K562 (cell line): Measurements from ENCODE around the gene HOXD9. TPM values are rescaled to one million over a fixed set of nuclear protein-coding genes. Genes with fewer than 3 reads are reported as not detected.
A peak's percentile ranks its signal among the peaks of the same experiment; 100 is the strongest.

Experiments used
- ATAC-seq: fragments of 200-7000 bp; cut with Tn5 transposase; 3 replicates; pipeline ENCODE4 v1.9.1; 2020; ENCODE audit warnings: moderate library complexity
- BruUV-seq: library from RNA; stranded (reverse); fragments of 400-500 nt; replicated peaks from 2 replicates; lab custom pipeline; 2021; lab: Mats Ljungman, UMichigan
- CTCF ChIA-PET: fragments of 300-600 bp; formaldehyde crosslinking; extraction: SDS; loops from one replicate; lab custom pipeline; 2021; ENCODE audit warnings: low intra/inter-chr PET ratio; lab: Yijun Ruan, JAX
- POLR2A ChIA-PET: fragments of 300-600, 350-650 bp; sonication (Branson Sonifier 250); formaldehyde crosslinking; extraction: SDS; loops from one replicate; lab custom pipeline; 2021; ENCODE audit warnings: antibody characterized with exemption, inconsistent platforms; lab: Yijun Ruan, JAX
- DNase-seq, 4 experiments: peaks; one replicate each; pipeline versions ENCODE4 v3.0.0 to v3.0.0-alpha.2; 2011 to 2018; ENCODE audit warnings: low spot score in 3 of 4, mixed read lengths in 3 of 4; ENCODE audit errors: extremely low read depth in 1 of 4
- FAIRE-seq: peaks from 2 replicates; lab custom pipeline; 2011; peaks lifted over from hg19 to GRCh38; lab: Jason Lieb, UNC
- H2AFZ ChIP-seq: 2 replicates; pipeline ENCODE4 v1.6.0; 2011; ENCODE audit warnings: low read depth, low read length, control low read depth, inconsistent platforms
- H3K27ac ChIP-seq: fragments of 200-600 bp; 3 replicates; pipeline ENCODE4 v1.8.0; 2011; ENCODE audit warnings: low read depth, mild to moderate bottlenecking, control low read depth, inconsistent platforms, low read length, moderate library complexity, mixed read lengths; ENCODE audit errors: extremely low read depth
- H3K27me3 ChIP-seq, 2 experiments: fragments of 300-600 bp in 1 of 2; 2 replicates in 1 of 2; 3 replicates in 1 of 2; pipeline versions ENCODE4 v1.6.0 to v1.8.0; 2011; ENCODE audit warnings: inconsistent platforms in 2 of 2, low read length in 2 of 2, mild to moderate bottlenecking in 1 of 2, mixed read lengths in 1 of 2, moderate library complexity in 1 of 2; ENCODE audit not compliant: control insufficient read depth in 2 of 2, insufficient read depth in 2 of 2
- H3K36me3 ChIP-seq: fragments of 300-600 bp; 3 replicates; pipeline ENCODE4 v1.8.0; 2011; ENCODE audit warnings: mild to moderate bottlenecking, low read length, inconsistent platforms; ENCODE audit not compliant: control insufficient read depth, insufficient read depth
- H3K4me1 ChIP-seq, 2 experiments: fragments of 200-600 bp in 1 of 2; replicated peaks in 1 of 2; 2 replicates in 1 of 2; 3 replicates in 1 of 2; pipeline versions ENCODE4 v1.5.1 to v1.8.0; 2011; ENCODE audit warnings: inconsistent platforms in 2 of 2, low read length in 2 of 2, mild to moderate bottlenecking in 1 of 2, mixed read lengths in 1 of 2, moderate library complexity in 1 of 2; ENCODE audit not compliant: control insufficient read depth in 2 of 2, insufficient read depth in 2 of 2
- H3K4me2 ChIP-seq: 2 replicates; pipeline ENCODE4 v1.6.1; 2011; ENCODE audit warnings: low read length, control low read depth, inconsistent platforms, mixed read lengths; ENCODE audit not compliant: insufficient read depth
- H3K4me3 ChIP-seq: fragments of 200-600 bp; sonication (generic), shearing (Covaris generic); 2 replicates; pipeline ENCODE4 v1.5.1; 2016; ENCODE audit warnings: control low read depth, inconsistent platforms
- H3K79me2 ChIP-seq: fragments of 200-600 bp; 3 replicates; pipeline ENCODE4 v1.8.0; 2011; ENCODE audit warnings: low read length, inconsistent platforms; ENCODE audit not compliant: control insufficient read depth, insufficient read depth
- H3K9ac ChIP-seq, 2 experiments: 2 replicates each; pipeline versions ENCODE4 v1.6.0 to v1.6.1; 2011; ENCODE audit warnings: low read depth in 2 of 2, low read length in 2 of 2, control low read depth in 1 of 2, inconsistent platforms in 1 of 2, mild to moderate bottlenecking in 1 of 2, mixed read lengths in 1 of 2; ENCODE audit not compliant: insufficient read depth in 1 of 2
- H3K9me1 ChIP-seq: one replicate; pipeline ENCODE4 v1.6.0; 2011; ENCODE audit warnings: inconsistent platforms, mild to moderate bottlenecking, low read length, moderate library complexity; ENCODE audit not compliant: control insufficient read depth, insufficient read depth
- H3K9me3 ChIP-seq: replicated peaks from 2 replicates; pipeline ENCODE4 v1.5.1; 2011; ENCODE audit warnings: low read depth, low read length, inconsistent platforms; ENCODE audit not compliant: control insufficient read depth, insufficient read depth
- H4K20me1 ChIP-seq: replicated peaks from 2 replicates; pipeline ENCODE4 v1.6.1; 2011; ENCODE audit warnings: low read length, inconsistent platforms, mixed read lengths; ENCODE audit not compliant: control insufficient read depth, insufficient read depth
- ELK3 ChIP-seq: fragments of 450-650 bp; formaldehyde crosslinking; IDR thresholded peaks from 2 replicates; pipeline ENCODE4 v1.4.0; 2020; ENCODE audit warnings: mild to moderate bottlenecking
- EZH2 ChIP-seq: IDR thresholded peaks from 2 replicates; pipeline ENCODE4 v1.6.1; 2012; ENCODE audit warnings: low read depth, mild to moderate bottlenecking, inconsistent platforms, low read length, borderline replicate concordance
- MEIS2 ChIP-seq: fragments of 450-650 bp; IDR thresholded peaks from 2 replicates; pipeline ENCODE4 v1.6.1; 2014; ENCODE audit warnings: mild to moderate bottlenecking; ENCODE audit not compliant: partially characterized antibody
- UBTF ChIP-seq, 2 experiments: IDR thresholded peaks; 2 replicates each; pipeline ENCODE4 v1.6.1; 2012; ENCODE audit warnings: improper control_type of control experiment in 2 of 2, low read depth in 2 of 2, low read length in 2 of 2, borderline replicate concordance in 1 of 2
- ZFP36 ChIP-seq: fragments of 150-350 bp; IDR thresholded peaks from 2 replicates; pipeline ENCODE4 v1.6.1; 2018; ENCODE audit warnings: low read length, low read depth; ENCODE audit not compliant: partially characterized antibody
- WGBS: fragments of 100-300 bp; shearing (Covaris generic); methylation state at CpG from one replicate; pipeline ENCODE4 v1.1.6; 2016; ENCODE audit warnings: low coverage, mixed read lengths; ENCODE audit not compliant: insufficient coverage; ENCODE audit errors: missing lambda C conversion rate; 5-methylcytosine and 5-hydroxymethylcytosine counted together
- in situ Hi-C: fragments of 300-500 bp; cut with MboI; formaldehyde crosslinking; loops from 4 replicates; pipeline ENCODE4 v1.15.0; 2018; ENCODE audit warnings: inconsistent platforms, mixed read lengths
- intact Hi-C: fragments of 100-400 bp; cut with micrococcal nuclease; formaldehyde crosslinking; loops from 2 replicates; pipeline ENCODE4 v1.14.2; 2022
- polyA plus RNA-seq, 8 experiments: library from polyadenylated mRNA; depleted of rRNA in 4 of 8; stranded (reverse) in 5 of 8; unstranded in 3 of 8; fragments of >200 nt; fragmentation: Nextera tagmentation in 2 of 8; fragmentation: Illumina TruSeq in 1 of 8; extraction: Ambion mirVana in 2 of 8; extraction: Trizol in 1 of 8; gene quantifications; 2 replicates each; pipeline versions ENCODE4 v1.2.1 to v1.2.3, GENCODE V29; 2011 to 2014; ENCODE audit warnings: inconsistent platforms in 1 of 8, missing spikeins in 1 of 8
- total RNA-seq, 7 experiments: library from RNA; depleted of rRNA in 6 of 7; stranded (reverse); fragments of >200 nt in 6 of 7; fragmentation: Illumina TruSeq in 2 of 7; extraction: Trizol in 2 of 7; gene quantifications; 2 replicates each; pipeline versions ENCODE4 v1.2.1 to v1.2.3, GENCODE V29; 2011 to 2021; ENCODE audit warnings: low replicate concordance in 1 of 7
- TF ChIP-seq, protein P1 (sequence below): sonication (generic); formaldehyde crosslinking; IDR thresholded peaks from 2 replicates; pipeline ENCODE4 v1.8.1; 2023; ENCODE audit warnings: mild to moderate bottlenecking, missing genetic modification reagents, moderate library complexity
- TF ChIP-seq, protein P2 (sequence below), 2 experiments: IDR thresholded peaks in 1 of 2; conservative IDR thresholded peaks in 1 of 2; 2 replicates each; pipeline ENCODE4 v1.6.1; 2016; ENCODE audit warnings: low read depth in 2 of 2, mild to moderate bottlenecking in 1 of 2, missing compliant biosample characterization in 1 of 2, missing genetic modification characterization in 1 of 2, moderate library complexity in 1 of 2

The HOXD9 gene
- total and polyA plus RNA-seq, 9 of the 15 experiments (the other 6 are each of a cell fraction or from before 2014, with no cell fraction given): not detected

DNA sequence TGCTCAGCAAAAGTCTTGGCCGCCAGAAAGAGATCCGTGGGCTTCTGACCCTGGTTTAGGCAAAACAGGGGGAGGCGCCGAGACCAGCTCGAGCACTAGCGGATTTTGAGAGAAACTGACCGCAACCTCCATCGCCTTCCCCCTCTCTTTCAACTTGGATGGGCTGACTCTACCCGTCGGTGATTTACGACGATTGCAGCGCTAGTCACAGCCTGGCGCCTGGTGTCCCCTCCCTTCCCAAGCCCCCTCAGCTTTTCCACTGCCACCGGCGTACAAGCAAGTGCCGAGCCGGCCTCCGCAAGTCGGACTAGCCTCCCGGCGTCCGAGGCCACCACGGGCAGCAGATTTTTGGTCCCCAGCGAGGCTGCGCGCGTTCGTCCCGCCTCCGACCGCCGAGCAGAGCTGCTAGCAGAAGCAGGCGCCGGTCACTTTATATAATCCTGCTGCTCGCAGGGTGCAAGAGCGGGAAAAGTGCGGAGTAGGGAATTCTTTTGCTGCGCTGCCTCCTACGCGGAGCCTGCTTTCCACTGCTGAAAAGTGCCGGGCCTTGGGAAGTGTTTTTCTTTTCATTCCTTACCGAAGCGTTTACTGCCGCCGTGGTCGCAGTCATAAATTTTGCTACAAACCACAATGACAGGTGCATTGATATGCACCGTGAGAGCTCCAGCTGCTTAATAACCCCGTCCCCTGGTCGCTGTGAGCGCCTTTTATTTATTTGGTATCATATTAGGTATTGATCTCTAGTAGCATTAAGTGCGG lies 42.3 kb downstream of the HOXD9 start:
- peaks cover 58 to 59% of the 10 kb centered on the region in 2 experiments for H3K27me3 ChIP-seq
- DNase-seq: no peak
- H3K4me3 ChIP-seq: no peak overlapping the region
- H3K27ac ChIP-seq: no peak overlapping the region
- H2AFZ ChIP-seq: no peak overlapping the region
- WGBS: 6% methylated on average over 45 of the region's 52 CpGs
- peaks cover 8% of the 10 kb centered on the region for H4K20me1 ChIP-seq
- H3K9me1 ChIP-seq: no peaks in the 10 kb centered on the region
- CTCF ChIA-PET: no interaction called here
- intact Hi-C loops: no loop called here
- no peaks in the 10 kb centered on the region for H3K9me3 ChIP-seq
- H3K9ac ChIP-seq: no peak overlapping the region
- peaks cover 0 to 22% of the 10 kb centered on the region in 2 experiments; a peak in 3 of 5 replicates for H3K4me1 ChIP-seq
- H3K79me2 ChIP-seq: no peaks in the 10 kb centered on the region
- BruUV-seq: no TSS peak
- no peak; the same call in 2 of the 3 replicates for ATAC-seq
- H3K4me2 ChIP-seq: no peak overlapping the region
- POLR2A ChIA-PET: interaction anchor here (0.6 to 1.8 kb wide), 4 partner anchors 9 to 341 kb away, joined by 3 to 4 read pairs (median 3); no protein-coding TSS in a partner anchor
- FAIRE-seq: no peak
- no peaks in the 10 kb centered on the region for H3K36me3 ChIP-seq
- TF ChIP-seq MEIS2: peak; percentile 43
- TF ChIP-seq, protein P1, sequence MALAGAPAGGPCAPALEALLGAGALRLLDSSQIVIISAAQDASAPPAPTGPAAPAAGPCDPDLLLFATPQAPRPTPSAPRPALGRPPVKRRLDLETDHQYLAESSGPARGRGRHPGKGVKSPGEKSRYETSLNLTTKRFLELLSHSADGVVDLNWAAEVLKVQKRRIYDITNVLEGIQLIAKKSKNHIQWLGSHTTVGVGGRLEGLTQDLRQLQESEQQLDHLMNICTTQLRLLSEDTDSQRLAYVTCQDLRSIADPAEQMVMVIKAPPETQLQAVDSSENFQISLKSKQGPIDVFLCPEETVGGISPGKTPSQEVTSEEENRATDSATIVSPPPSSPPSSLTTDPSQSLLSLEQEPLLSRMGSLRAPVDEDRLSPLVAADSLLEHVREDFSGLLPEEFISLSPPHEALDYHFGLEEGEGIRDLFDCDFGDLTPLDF (CRISPR knock-in tag): no peak
- no peak for TF ChIP-seq UBTF (IDR thresholded peaks at IDR 0.05; ENCODE audit: borderline replicate concordance in 1 of 2, low read depth in 2 of 2, low read length in 2 of 2)
- no peak for TF ChIP-seq ELK3 (CRISPR knock-in tag)
- TF ChIP-seq EZH2: peak; percentile 74; the same call in 1 of the 2 replicates
- TF ChIP-seq, protein P2, sequence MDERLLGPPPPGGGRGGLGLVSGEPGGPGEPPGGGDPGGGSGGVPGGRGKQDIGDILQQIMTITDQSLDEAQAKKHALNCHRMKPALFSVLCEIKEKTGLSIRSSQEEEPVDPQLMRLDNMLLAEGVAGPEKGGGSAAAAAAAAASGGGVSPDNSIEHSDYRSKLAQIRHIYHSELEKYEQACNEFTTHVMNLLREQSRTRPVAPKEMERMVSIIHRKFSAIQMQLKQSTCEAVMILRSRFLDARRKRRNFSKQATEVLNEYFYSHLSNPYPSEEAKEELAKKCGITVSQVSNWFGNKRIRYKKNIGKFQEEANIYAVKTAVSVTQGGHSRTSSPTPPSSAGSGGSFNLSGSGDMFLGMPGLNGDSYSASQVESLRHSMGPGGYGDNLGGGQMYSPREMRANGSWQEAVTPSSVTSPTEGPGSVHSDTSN (CRISPR knock-in tag; IDR thresholded peaks at IDR 0.05; ENCODE audit: low read depth): no peak
- TF ChIP-seq, protein P2 (tag; conservative IDR thresholded peaks at IDR 0.05; ENCODE audit: low read depth): no peak
- TF ChIP-seq ZFP36: no peak
- in situ Hi-C loops: no loop called here
